ENCODE results near the gene HILPDA. TPM values are rescaled to one million over a fixed set of nuclear protein-coding genes. Genes with fewer than 3 reads are reported as not detected.

Gene HILPDA
- total and polyA plus RNA-seq, 2 of the 4 experiments (the other 2 are of a cell fraction): 31.2 to 35.6 TPM

- TF ChIP-seq RFX5 (IDR thresholded peaks at IDR 0.05; ENCODE audit: low read depth, low read length) (no peak), MAFK (IDR thresholded peaks at IDR 0.05; ENCODE audit: low read depth, low read length) (no peak), NFE2L2 (IDR thresholded peaks at IDR 0.05; ENCODE audit: low read depth, low read length) (no peak)
Observed at GRCh38 chr7:128406314-128407232, 49.1 kb upstream of the HILPDA start (continued).

GRCh38 chr7:128407233-128407589, 48.5 kb upstream of the HILPDA start:
- no peak overlapping the region for H4K91ac ChIP-seq (ENCODE audit: insufficient read depth, low read depth, low read length)
- H3K4ac ChIP-seq (ENCODE audit: low read depth, low read length): no peak overlapping the region
- WGBS, 2 experiments (ENCODE audit: extremely low coverage in 2 of 2, insufficient read length in 1 of 2): 89% methylated on average over 5 of the region's 7 CpGs; no CpG with 5 or more reads in 1 of the 2 experiments
- no peak overlapping the region for H4K8ac ChIP-seq (ENCODE audit: low read depth in 2 of 2, low read length in 2 of 2)
- H2BK15ac ChIP-seq (ENCODE audit: low read depth, low read length): no peak overlapping the region
- no peak overlapping the region for H4K5ac ChIP-seq (ENCODE audit: low read depth, low read length)
- in situ Hi-C loops (cut with MboI; ENCODE audit: low sequenced_read_pairs) (no loop called here), intact Hi-C loops (cut with micrococcal nuclease) (no loop called here), dilution Hi-C loops (cut with HindIII; ENCODE audit: low sequenced_read_pairs, unreplicated experiment) (no loop called here)
- H3K27ac ChIP-seq (ENCODE audit: insufficient read depth, low read length): no peak overlapping the region
- ATAC-seq (ENCODE audit: low read depth) (no peak), DNase-seq (no peak)
- ChIA-PET POLR2A (ENCODE audit: unreplicated experiment) (no interaction called here), CTCF (interaction anchor here (0.6 to 1.3 kb wide), 4 partner anchors 18 to 89 kb away, joined by 3 to 4 read pairs (median 3); no protein-coding TSS in a partner anchor)
- H2BK20ac ChIP-seq (ENCODE audit: low read depth, low read length): no peak overlapping the region
- peaks cover 12% of the 10 kb centered on the region for H4K20me1 ChIP-seq (ENCODE audit: insufficient read depth, low read length)
- peaks cover 20 to 42% of the 10 kb centered on the region in 2 experiments for H3K79me1 ChIP-seq (ENCODE audit: low read depth in 1 of 2, low read length in 2 of 2)
- H3K9me3 ChIP-seq (ENCODE audit: control insufficient read depth, insufficient read depth, low read length): no peaks in the 10 kb centered on the region
- peaks cover 9% of the 10 kb centered on the region; the same call in 1 of the 2 replicates for H3K9me1 ChIP-seq (ENCODE audit: insufficient read depth, low read length)
- no peak overlapping the region for H2BK120ac ChIP-seq (ENCODE audit: low read depth, low read length)
- peak overlapping the region; percentile 40 for H2AK9ac ChIP-seq (replicated peaks; ENCODE audit: low read depth, low read length, poor library complexity)
- no peak overlapping the region for H3K23ac ChIP-seq (ENCODE audit: low read depth, low read length)
- no peak overlapping the region for H3K9ac ChIP-seq (ENCODE audit: low read depth, low read length)
- peaks cover 20% of the 10 kb centered on the region for H3K4me1 ChIP-seq (ENCODE audit: control insufficient read depth, insufficient read depth, low read length)
- no peak overlapping the region for H3K4me3 ChIP-seq (ENCODE audit: insufficient read depth, low read depth, low read length)
- BruUV-seq (replicated peaks): no TSS peak
- H2AK5ac ChIP-seq (ENCODE audit: low read depth, low read length): no peak overlapping the region; the same call in 1 of the 2 replicates
- TF ChIP-seq USF2 (IDR thresholded peaks at IDR 0.05; ENCODE audit: low read depth, low read length): no peak
- no peak for TF ChIP-seq FOS (IDR thresholded peaks at IDR 0.05; ENCODE audit: low read depth, low read length)
- TF ChIP-seq SMC3 (IDR thresholded peaks at IDR 0.05; ENCODE audit: low read depth, low read length): no peak
- TF ChIP-seq MXI1 (IDR thresholded peaks at IDR 0.05; ENCODE audit: borderline replicate concordance, low read depth, low read length): no peak
- no peak for TF ChIP-seq RCOR1 (IDR thresholded peaks at IDR 0.05; ENCODE audit: insufficient replicate concordance, low read length)
- no peak for TF ChIP-seq RAD21 (IDR thresholded peaks at IDR 0.05; ENCODE audit: low read length)
- no peak for TF ChIP-seq NFE2L2 (IDR thresholded peaks at IDR 0.05; ENCODE audit: low read depth, low read length)
- no peak for TF ChIP-seq RFX5 (IDR thresholded peaks at IDR 0.05; ENCODE audit: low read depth, low read length)
- TF ChIP-seq, protein P1, sequence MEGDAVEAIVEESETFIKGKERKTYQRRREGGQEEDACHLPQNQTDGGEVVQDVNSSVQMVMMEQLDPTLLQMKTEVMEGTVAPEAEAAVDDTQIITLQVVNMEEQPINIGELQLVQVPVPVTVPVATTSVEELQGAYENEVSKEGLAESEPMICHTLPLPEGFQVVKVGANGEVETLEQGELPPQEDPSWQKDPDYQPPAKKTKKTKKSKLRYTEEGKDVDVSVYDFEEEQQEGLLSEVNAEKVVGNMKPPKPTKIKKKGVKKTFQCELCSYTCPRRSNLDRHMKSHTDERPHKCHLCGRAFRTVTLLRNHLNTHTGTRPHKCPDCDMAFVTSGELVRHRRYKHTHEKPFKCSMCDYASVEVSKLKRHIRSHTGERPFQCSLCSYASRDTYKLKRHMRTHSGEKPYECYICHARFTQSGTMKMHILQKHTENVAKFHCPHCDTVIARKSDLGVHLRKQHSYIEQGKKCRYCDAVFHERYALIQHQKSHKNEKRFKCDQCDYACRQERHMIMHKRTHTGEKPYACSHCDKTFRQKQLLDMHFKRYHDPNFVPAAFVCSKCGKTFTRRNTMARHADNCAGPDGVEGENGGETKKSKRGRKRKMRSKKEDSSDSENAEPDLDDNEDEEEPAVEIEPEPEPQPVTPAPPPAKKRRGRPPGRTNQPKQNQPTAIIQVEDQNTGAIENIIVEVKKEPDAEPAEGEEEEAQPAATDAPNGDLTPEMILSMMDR (conservative IDR thresholded peaks at IDR 0.05; ENCODE audit: low read depth, low read length): no peak
- no peak for TF ChIP-seq MAZ (IDR thresholded peaks at IDR 0.05; ENCODE audit: borderline replicate concordance, low read depth, low read length)
- no peaks in the 10 kb centered on the region for H3K36me3 ChIP-seq (ENCODE audit: control insufficient read depth, insufficient read depth, low read length)
- H3K56ac ChIP-seq (ENCODE audit: extremely low read depth, insufficient read depth, low read length): no peak overlapping the region
- no peaks in the 10 kb centered on the region for H3K27me3 ChIP-seq (ENCODE audit: control insufficient read depth, insufficient read depth, low read length)
- no peak overlapping the region for H2AFZ ChIP-seq (replicated peaks; ENCODE audit: low read length, poor library complexity)
- no peak overlapping the region; the same call in 1 of the 2 replicates for H3K4me2 ChIP-seq (ENCODE audit: low read depth, low read length)
- H3K14ac ChIP-seq (replicated peaks; ENCODE audit: low read depth, low read length): no peak overlapping the region
- H3K18ac ChIP-seq (ENCODE audit: low read depth, low read length): no peak overlapping the region
- H2BK5ac ChIP-seq (ENCODE audit: low read depth, low read length, poor library complexity, severe bottlenecking): no peak overlapping the region

Measured in IMR-90 (cell line).